IPS-18a (cell line): ENCODE measurements around the gene FSTL4.

Experiments used
- H3K27ac ChIP-seq: one replicate; pipeline ENCODE4 v1.5.1; 2013; ENCODE audit warnings: low read length
- H3K27me3 ChIP-seq: one replicate; pipeline ENCODE4 v1.6.1; 2013; ENCODE audit warnings: mild to moderate bottlenecking, low read length; ENCODE audit not compliant: control insufficient read depth, insufficient read depth
- H3K36me3 ChIP-seq: one replicate; pipeline ENCODE4 v1.6.1; 2013; ENCODE audit warnings: low read depth, low read length; ENCODE audit not compliant: control insufficient read depth
- H3K4me1 ChIP-seq: one replicate; pipeline ENCODE4 v1.6.1; 2013; ENCODE audit warnings: low read depth, low read length; ENCODE audit not compliant: control insufficient read depth
- H3K4me3 ChIP-seq: one replicate; pipeline ENCODE4 v1.5.1; 2013; ENCODE audit warnings: low read length
- H3K9ac ChIP-seq: one replicate; pipeline ENCODE4 v1.6.1; 2013; ENCODE audit warnings: mild to moderate bottlenecking, low read length, moderate library complexity
- H3K9me3 ChIP-seq: one replicate; pipeline ENCODE4 v1.6.1; 2013; ENCODE audit warnings: low read depth, low read length; ENCODE audit not compliant: control insufficient read depth

Gene FSTL4

GRCh38 chr5:133309984-133310621 lies 302.2 kb downstream of the FSTL4 start:
- H3K36me3 ChIP-seq = no peaks in the 10 kb centered on the region
- H3K4me1 ChIP-seq = no peaks in the 10 kb centered on the region
- no peak overlapping the region for H3K9ac ChIP-seq
- H3K27me3 ChIP-seq = no peaks in the 10 kb centered on the region
- H3K27ac ChIP-seq = no peak overlapping the region
- no peaks in the 10 kb centered on the region for H3K9me3 ChIP-seq
- no peak overlapping the region for H3K4me3 ChIP-seq

- no peak overlapping the region for H3K4me3 ChIP-seq
- no peaks in the 10 kb centered on the region for H3K27me3 ChIP-seq
- H3K9me3 ChIP-seq = no peaks in the 10 kb centered on the region
- H3K9ac ChIP-seq = no peak overlapping the region
- no peak overlapping the region for H3K27ac ChIP-seq
- no peaks in the 10 kb centered on the region for H3K36me3 ChIP-seq
- H3K4me1 ChIP-seq = no peaks in the 10 kb centered on the region
Observed at GRCh38 chr5:133309166-133309795, 303.1 kb downstream of the FSTL4 start.

- Histone ChIP-seq H3K4me1 (no peaks in the 10 kb centered on the region), H3K9ac (no peak overlapping the region), H3K27ac (no peak overlapping the region), H3K36me3 (no peaks in the 10 kb centered on the region), H3K27me3 (no peaks in the 10 kb centered on the region), H3K4me3 (no peak overlapping the region), H3K9me3 (no peaks in the 10 kb centered on the region)
Observed at GRCh38 chr5:133307275-133307674, 305.1 kb downstream of the FSTL4 start.

GRCh38 chr5:133304707-133305216 lies 307.6 kb downstream of the FSTL4 start:
- H3K36me3 ChIP-seq = no peaks in the 10 kb centered on the region
- no peaks in the 10 kb centered on the region for H3K4me1 ChIP-seq
- no peaks in the 10 kb centered on the region for H3K27me3 ChIP-seq

GRCh38 chr5:133304178-133304577 lies 308.2 kb downstream of the FSTL4 start:
- no peak overlapping the region for H3K27ac ChIP-seq
- no peaks in the 10 kb centered on the region for H3K9me3 ChIP-seq
- no peaks in the 10 kb centered on the region for H3K27me3 ChIP-seq
- no peaks in the 10 kb centered on the region for H3K36me3 ChIP-seq
- H3K4me1 ChIP-seq = no peaks in the 10 kb centered on the region
- no peak overlapping the region for H3K9ac ChIP-seq
- no peak overlapping the region for H3K4me3 ChIP-seq

More at GRCh38 chr5:133304707-133305216, 307.6 kb downstream of the FSTL4 start:
- H3K27ac ChIP-seq = no peak overlapping the region
- H3K4me3 ChIP-seq = no peak overlapping the region
- no peak overlapping the region for H3K9ac ChIP-seq
- no peaks in the 10 kb centered on the region for H3K9me3 ChIP-seq

GRCh38 chr5:133303298-133303697 lies 309.0 kb downstream of the FSTL4 start:
- H3K4me1 ChIP-seq = no peaks in the 10 kb centered on the region
- H3K9me3 ChIP-seq = no peaks in the 10 kb centered on the region
- no peak overlapping the region for H3K9ac ChIP-seq
- no peaks in the 10 kb centered on the region for H3K36me3 ChIP-seq
- H3K27me3 ChIP-seq = no peaks in the 10 kb centered on the region
- H3K27ac ChIP-seq = no peak overlapping the region
- no peak overlapping the region for H3K4me3 ChIP-seq

GRCh38 chr5:133299728-133300127 lies 312.6 kb downstream of the FSTL4 start:
- H3K4me3 ChIP-seq = no peak overlapping the region
- H3K27me3 ChIP-seq = no peaks in the 10 kb centered on the region
- H3K27ac ChIP-seq = no peak overlapping the region
- no peak overlapping the region for H3K9ac ChIP-seq
- no peaks in the 10 kb centered on the region for H3K4me1 ChIP-seq
- no peaks in the 10 kb centered on the region for H3K9me3 ChIP-seq
- H3K36me3 ChIP-seq = no peaks in the 10 kb centered on the region

GRCh38 chr5:133299021-133299420 lies 313.3 kb downstream of the FSTL4 start:
- no peaks in the 10 kb centered on the region for H3K9me3 ChIP-seq
- no peak overlapping the region for H3K4me3 ChIP-seq
- no peaks in the 10 kb centered on the region for H3K27me3 ChIP-seq
- H3K36me3 ChIP-seq = no peaks in the 10 kb centered on the region
- no peak overlapping the region for H3K27ac ChIP-seq
- no peak overlapping the region for H3K9ac ChIP-seq
- no peaks in the 10 kb centered on the region for H3K4me1 ChIP-seq

GRCh38 chr5:133298447-133298846 lies 313.9 kb downstream of the FSTL4 start:
- Histone ChIP-seq H3K9ac (no peak overlapping the region), H3K9me3 (no peaks in the 10 kb centered on the region), H3K4me3 (no peak overlapping the region), H3K27me3 (no peaks in the 10 kb centered on the region), H3K36me3 (no peaks in the 10 kb centered on the region), H3K27ac (no peak overlapping the region), H3K4me1 (no peaks in the 10 kb centered on the region)

- no peaks in the 10 kb centered on the region for H3K36me3 ChIP-seq
- no peak overlapping the region for H3K4me3 ChIP-seq
- no peaks in the 10 kb centered on the region for H3K4me1 ChIP-seq
- H3K27me3 ChIP-seq = no peaks in the 10 kb centered on the region
- no peak overlapping the region for H3K27ac ChIP-seq
- H3K9me3 ChIP-seq = no peaks in the 10 kb centered on the region
- H3K9ac ChIP-seq = no peak overlapping the region
Observed at GRCh38 chr5:133297293-133297692, 315.0 kb downstream of the FSTL4 start.

GRCh38 chr5:133296624-133297023 lies 315.7 kb downstream of the FSTL4 start:
- no peaks in the 10 kb centered on the region for H3K36me3 ChIP-seq
- no peak overlapping the region for H3K9ac ChIP-seq
- H3K9me3 ChIP-seq = no peaks in the 10 kb centered on the region
- no peak overlapping the region for H3K4me3 ChIP-seq
- H3K27me3 ChIP-seq = no peaks in the 10 kb centered on the region
- no peaks in the 10 kb centered on the region for H3K4me1 ChIP-seq
- no peak overlapping the region for H3K27ac ChIP-seq

- Histone ChIP-seq H3K9ac (no peak overlapping the region), H3K27ac (no peak overlapping the region), H3K4me3 (no peak overlapping the region), H3K36me3 (no peaks in the 10 kb centered on the region), H3K4me1 (no peaks in the 10 kb centered on the region), H3K9me3 (no peaks in the 10 kb centered on the region), H3K27me3 (no peaks in the 10 kb centered on the region)
Observed at GRCh38 chr5:133295520-133295919, 316.8 kb downstream of the FSTL4 start.
